ENCODE measurements around the gene AASS. TPM values are rescaled to one million over a fixed set of nuclear protein-coding genes. Genes with fewer than 3 reads are reported as not detected.
"Not testable (repeated sequence)": the region's sequence is repeated elsewhere in the genome, so short reads cannot be mapped to it uniquely, and the experiment has no call there.

AASS gene
- total and polyA plus RNA-seq, 2 donors (not counting 3 experiments of a cell fraction or from before 2014, with no cell fraction given): 11.1 to 27.8 TPM

- ChIA-PET POLR2A (no interaction called here), CTCF (no interaction called here)
- no peak overlapping the region for H2AFZ ChIP-seq (ENCODE audit: low read depth, low read length)
- no peak overlapping the region for H3K4me3 ChIP-seq (replicated peaks in 1 of 3; ENCODE audit: insufficient read depth in 1 of 3, low read depth in 1 of 3, low read length in 3 of 3)
- TF ChIP-seq POLR2A (IDR thresholded peaks at IDR 0.05; ENCODE audit: low read depth, low read length): no peak
- TF ChIP-seq JUN (IDR thresholded peaks at IDR 0.05; ENCODE audit: borderline replicate concordance, insufficient read depth, insufficient read length, low read depth): no peak
- TF ChIP-seq EZH2 (IDR thresholded peaks at IDR 0.05; ENCODE audit: borderline replicate concordance, low read depth, low read length, severe bottlenecking): no peak
- no peak for TF ChIP-seq MAX (IDR thresholded peaks at IDR 0.05; ENCODE audit: insufficient read depth, insufficient read length)
- no peak for TF ChIP-seq GATA2 (IDR thresholded peaks at IDR 0.05; ENCODE audit: insufficient read depth, insufficient read length, low read depth, low read length)
- TF ChIP-seq CTCF (IDR thresholded peaks at IDR 0.05; ENCODE audit: extremely low read depth in 1 of 2, insufficient read depth in 1 of 2, low read depth in 1 of 2, low read length in 2 of 2): no peak
- no peak for TF ChIP-seq MYC (IDR thresholded peaks at IDR 0.05; ENCODE audit: low read depth, low read length)
- no peak for TF ChIP-seq FOS (IDR thresholded peaks at IDR 0.05; ENCODE audit: borderline replicate concordance, insufficient read depth, low read length)
- no peak for TF ChIP-seq POLR2AphosphoS5 (IDR thresholded peaks at IDR 0.05; ENCODE audit: insufficient read depth, low read depth, low read length)
- H3K4me1 ChIP-seq (ENCODE audit: control insufficient read depth, extremely low read depth, insufficient read depth, low read length): no peaks in the 10 kb centered on the region
- H3K27me3 ChIP-seq (ENCODE audit: control insufficient read depth in 2 of 2, insufficient read depth in 2 of 2, low read length in 2 of 2): peaks cover 0 to 2% of the 10 kb centered on the region in 2 experiments
- H3K9me3 ChIP-seq (replicated peaks; ENCODE audit: control insufficient read depth, insufficient read depth, low read length): no peaks in the 10 kb centered on the region
- H3K36me3 ChIP-seq (ENCODE audit: control insufficient read depth in 2 of 2, extremely low read depth in 1 of 2, insufficient read depth in 2 of 2, low read length in 2 of 2): no peaks in the 10 kb centered on the region
- no TSS peak for BruUV-seq (replicated peaks)
- intact Hi-C loops (cut with micrococcal nuclease): no loop called here
- DNase-seq (ENCODE audit: low read depth, low spot score): no peak
- no peaks in the 10 kb centered on the region for H3K79me2 ChIP-seq (ENCODE audit: control insufficient read depth, insufficient read depth, low read length)
- no peak overlapping the region for H3K27ac ChIP-seq (ENCODE audit: insufficient read depth, low read depth, low read length)
- no peaks in the 10 kb centered on the region for H4K20me1 ChIP-seq (replicated peaks; ENCODE audit: control insufficient read depth, extremely low read depth, insufficient read depth, low read length)
- H3K9ac ChIP-seq (replicated peaks; ENCODE audit: extremely low read depth, insufficient read depth, low read length): no peak overlapping the region
- no peaks in the 10 kb centered on the region for H3K9me1 ChIP-seq (replicated peaks; ENCODE audit: control insufficient read depth, extremely low read depth, insufficient read depth, low read length)
- no peak for FAIRE-seq
- H3K4me2 ChIP-seq (ENCODE audit: insufficient read depth, low read length): no peak overlapping the region
- dilution Hi-C loops (cut with MboI; ENCODE audit: extremely low pct_ligation_motif_present, low sequenced_read_pairs): no loop called here
Observed at GRCh38 chr7:122182081-122182480, 38.0 kb upstream of the AASS start.

GRCh38 chr7:122172144-122172543 lies 28.1 kb upstream of the AASS start:
- H3K27ac ChIP-seq (ENCODE audit: insufficient read depth, low read depth, low read length); intact Hi-C loops (cut with micrococcal nuclease); H3K4me3 ChIP-seq (replicated peaks in 1 of 3; ENCODE audit: insufficient read depth in 1 of 3, low read depth in 1 of 3, low read length in 3 of 3); H4K20me1 ChIP-seq (replicated peaks; ENCODE audit: control insufficient read depth, extremely low read depth, insufficient read depth, low read length); dilution Hi-C loops (cut with MboI; ENCODE audit: extremely low pct_ligation_motif_present, low sequenced_read_pairs); H3K4me2 ChIP-seq (ENCODE audit: insufficient read depth, low read length); H3K9me1 ChIP-seq (replicated peaks; ENCODE audit: control insufficient read depth, extremely low read depth, insufficient read depth, low read length); CTCF ChIA-PET; BruUV-seq (replicated peaks); H3K36me3 ChIP-seq (ENCODE audit: control insufficient read depth in 2 of 2, extremely low read depth in 1 of 2, insufficient read depth in 2 of 2, low read length in 2 of 2); H3K4me1 ChIP-seq (ENCODE audit: control insufficient read depth, extremely low read depth, insufficient read depth, low read length); H3K9ac ChIP-seq (replicated peaks; ENCODE audit: extremely low read depth, insufficient read depth, low read length); H3K9me3 ChIP-seq (replicated peaks; ENCODE audit: control insufficient read depth, insufficient read depth, low read length); H3K27me3 ChIP-seq (ENCODE audit: control insufficient read depth in 2 of 2, insufficient read depth in 2 of 2, low read length in 2 of 2); FAIRE-seq; H2AFZ ChIP-seq (ENCODE audit: low read depth, low read length); H3K79me2 ChIP-seq (ENCODE audit: control insufficient read depth, insufficient read depth, low read length); DNase-seq (ENCODE audit: low read depth, low spot score); POLR2A ChIA-PET: not testable (repeated sequence)

All from endothelial cell of umbilical vein (primary cell).